AG08395 (cell line): ENCODE measurements around the gene ZHX3.
"Not testable (repeated sequence)": the region's sequence is repeated elsewhere in the genome, so short reads cannot be mapped to it uniquely, and the experiment has no call there.

Source experiments
- DNase-seq: peaks from one replicate; pipeline ENCODE4 v3.0.0; 2012; ENCODE audit warnings: mixed read lengths, low spot score

ZHX3 gene

DNA sequence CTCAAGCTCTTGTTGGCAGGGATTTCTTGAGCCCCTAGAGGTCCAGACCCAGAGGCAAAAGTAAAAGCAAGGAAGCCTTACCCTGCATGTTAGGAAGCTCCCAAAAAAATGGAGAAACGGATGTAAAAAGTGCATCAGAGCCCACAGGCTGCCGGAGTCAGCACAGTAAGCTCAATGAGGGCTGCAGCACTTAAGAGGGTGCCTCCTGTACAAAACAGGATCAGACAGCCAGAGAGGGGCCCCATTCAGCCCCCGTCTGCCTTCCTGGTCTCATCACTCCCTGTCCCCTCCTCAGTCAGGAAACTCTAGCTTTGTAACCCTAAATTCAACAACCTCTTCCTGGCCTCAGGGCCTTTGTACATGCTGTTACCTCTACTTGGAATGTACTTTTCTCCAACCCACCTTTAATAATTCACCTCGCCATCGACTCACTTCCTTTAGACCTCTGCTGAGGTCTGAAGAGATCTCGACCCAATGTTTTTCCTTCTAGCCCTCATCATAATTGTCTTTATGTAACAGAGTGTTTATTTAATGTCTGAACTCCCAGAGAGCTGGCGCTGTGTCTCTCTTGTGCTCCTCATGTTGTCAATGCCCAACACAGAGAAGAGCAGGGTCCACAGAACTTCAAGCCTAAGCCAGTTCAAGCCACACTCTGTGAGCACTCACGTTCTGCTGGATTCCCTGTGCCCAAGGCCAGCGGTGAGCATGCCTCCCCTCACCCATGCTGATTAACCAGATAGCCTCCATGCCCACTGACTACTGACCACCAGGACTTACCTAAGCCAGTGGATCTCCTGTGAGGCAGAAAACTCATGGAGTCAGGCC is 183.0 kb downstream of the ZHX3 start:
- no peak for DNase-seq

- DNase-seq: no peak
These were observed 183.7 kb downstream of the ZHX3 start for GRCh38 chr20:41133709-41134361.

DNA sequence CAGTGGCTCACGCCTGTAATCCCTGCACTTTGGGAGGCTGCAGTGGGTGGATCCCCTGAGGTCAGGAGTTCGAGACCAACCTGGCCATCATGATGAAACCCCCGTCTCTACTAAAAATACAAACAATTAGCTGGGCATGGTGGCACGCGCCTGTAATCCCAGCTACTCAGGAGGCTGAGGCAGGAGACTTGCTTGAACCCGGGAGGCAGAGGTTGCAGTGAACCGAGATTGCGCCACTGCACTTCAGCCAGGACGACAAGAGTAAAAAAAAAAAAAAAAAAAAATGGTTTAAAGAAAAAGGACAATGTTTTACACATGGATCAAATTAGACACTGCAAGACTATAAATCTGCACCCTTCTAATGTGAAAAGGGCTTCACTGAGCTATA is 185.1 kb downstream of the ZHX3 start:
- not testable (repeated sequence) for DNase-seq

- DNase-seq: no peak
These were observed 185.7 kb downstream of the ZHX3 start for GRCh38 chr20:41131594-41132387.
